H9 (cell line): ENCODE results near the gene NEK5. TPM values are rescaled to one million over a fixed set of nuclear protein-coding genes. Genes with fewer than 3 reads are reported as not detected.
"Not testable (repeated sequence)": the region's sequence is repeated elsewhere in the genome, so short reads cannot be mapped to it uniquely, and the experiment has no call there.

Experiments used
- DNase-seq: peaks from one replicate; pipeline ENCODE4 v3.0.0-alpha.2; 2017
- H2AFZ ChIP-seq: one replicate; pipeline ENCODE4 v1.6.1; 2013; ENCODE audit warnings: mild to moderate bottlenecking, low read length, control low read depth, moderate library complexity
- H2AK5ac ChIP-seq: 2 replicates; pipeline ENCODE4 v1.6.1; 2013; ENCODE audit warnings: low read length, control low read depth, mixed read lengths; ENCODE audit not compliant: insufficient read length
- H2BK120ac ChIP-seq: one replicate; pipeline ENCODE4 v1.6.1; 2013; ENCODE audit warnings: low read depth, mild to moderate bottlenecking, low read length, control low read depth, inconsistent platforms; ENCODE audit not compliant: poor library complexity, severe bottlenecking
- H2BK12ac ChIP-seq: 2 replicates; pipeline ENCODE4 v1.6.1; 2013; ENCODE audit warnings: low read length, control low read depth, mixed read lengths, low read depth; ENCODE audit not compliant: insufficient read length
- H2BK15ac ChIP-seq: 2 replicates; pipeline ENCODE4 v1.6.1; 2013; ENCODE audit warnings: low read depth, low read length, control low read depth
- H2BK20ac ChIP-seq: one replicate; pipeline ENCODE4 v1.6.1; 2013; ENCODE audit warnings: low read depth, mild to moderate bottlenecking, low read length, control low read depth, inconsistent platforms; ENCODE audit not compliant: poor library complexity, severe bottlenecking
- H2BK5ac ChIP-seq: 2 replicates; pipeline ENCODE4 v1.6.1; 2013; ENCODE audit warnings: low read length, control low read depth, mixed read lengths; ENCODE audit not compliant: insufficient read length
- H3K14ac ChIP-seq: 2 replicates; pipeline ENCODE4 v1.6.1; 2013; ENCODE audit warnings: low read length, control low read depth; ENCODE audit not compliant: insufficient read depth
- H3K18ac ChIP-seq: 2 replicates; pipeline ENCODE4 v1.6.1; 2013; ENCODE audit warnings: low read depth, mild to moderate bottlenecking, mixed read lengths, low read length, control low read depth; ENCODE audit not compliant: insufficient read length
- H3K23ac ChIP-seq: 2 replicates; pipeline ENCODE4 v1.6.1; 2013; ENCODE audit warnings: low read length, control low read depth, mixed read lengths, low read depth; ENCODE audit not compliant: insufficient read length
- H3K23me2 ChIP-seq: 2 replicates; pipeline ENCODE4 v1.6.1; 2013; ENCODE audit warnings: low read depth, mild to moderate bottlenecking, mixed read lengths, low read length, control low read depth; ENCODE audit not compliant: insufficient read length, poor library complexity, severe bottlenecking
- H3K27ac ChIP-seq: 2 replicates; pipeline ENCODE4 v1.5.1; 2013; ENCODE audit warnings: low read length, control low read depth, mixed read lengths, low read depth; ENCODE audit not compliant: insufficient read length
- H3K27me3 ChIP-seq: 2 replicates; pipeline ENCODE4 v1.6.1; 2013; ENCODE audit warnings: low read length, control low read depth, inconsistent platforms; ENCODE audit not compliant: insufficient read depth
- H3K4ac ChIP-seq: 2 replicates; pipeline ENCODE4 v1.6.1; 2013; ENCODE audit warnings: low read depth, mild to moderate bottlenecking, control low read depth, inconsistent platforms, low read length, moderate library complexity
- H3K4me1 ChIP-seq: 2 replicates; pipeline ENCODE4 v1.6.1; 2013; ENCODE audit warnings: low read length, control low read depth, inconsistent platforms; ENCODE audit not compliant: insufficient read depth
- H3K4me2 ChIP-seq: 2 replicates; pipeline ENCODE4 v1.6.1; 2013; ENCODE audit warnings: low read length, control low read depth, mixed read lengths; ENCODE audit not compliant: insufficient read length, insufficient read depth
- H3K56ac ChIP-seq: 2 replicates; pipeline ENCODE4 v1.6.1; 2013; ENCODE audit warnings: low read depth, mild to moderate bottlenecking, mixed read lengths, low read length, control low read depth; ENCODE audit not compliant: insufficient read length
- H3K79me1 ChIP-seq: 2 replicates; pipeline ENCODE4 v1.6.1; 2013; ENCODE audit warnings: low read depth, mild to moderate bottlenecking, moderate library complexity, low read length, control low read depth, inconsistent platforms; ENCODE audit not compliant: insufficient read depth, poor library complexity, severe bottlenecking
- H3K79me2 ChIP-seq: 2 replicates; pipeline ENCODE4 v1.6.1; 2013; ENCODE audit warnings: low read length, control low read depth, inconsistent platforms; ENCODE audit not compliant: insufficient read depth
- H3K9ac ChIP-seq: 2 replicates; pipeline ENCODE4 v1.6.1; 2013; ENCODE audit warnings: low read length, control low read depth, mixed read lengths; ENCODE audit not compliant: insufficient read length; ENCODE audit errors: extremely low read depth
- H3K9me3 ChIP-seq: one replicate; pipeline ENCODE4 v1.6.1; 2013; ENCODE audit warnings: low read depth, low read length, inconsistent platforms; ENCODE audit not compliant: control insufficient read depth
- H3T11ph ChIP-seq: one replicate; pipeline ENCODE4 v1.6.1; 2013; ENCODE audit warnings: mild to moderate bottlenecking, low read length, control low read depth, inconsistent platforms
- H4K20me1 ChIP-seq: one replicate; pipeline ENCODE4 v1.6.1; 2013; ENCODE audit not compliant: control insufficient read depth, insufficient read length, insufficient read depth
- H4K5ac ChIP-seq: 2 replicates; pipeline ENCODE4 v1.6.1; 2013; ENCODE audit warnings: low read depth, mild to moderate bottlenecking, mixed read lengths, low read length, control low read depth; ENCODE audit not compliant: insufficient read length
- H4K8ac ChIP-seq: replicated peaks from 2 replicates; pipeline ENCODE4 v1.6.1; 2013; ENCODE audit warnings: low read length, control low read depth, mixed read lengths, low read depth; ENCODE audit not compliant: insufficient read length
- H4K91ac ChIP-seq: 2 replicates; pipeline ENCODE4 v1.6.1; 2013; ENCODE audit warnings: low read depth, mild to moderate bottlenecking, moderate library complexity, mixed read lengths, low read length, control low read depth; ENCODE audit not compliant: insufficient read length
- H3K27ac Mint-ChIP-seq, 3 experiments: 2 replicates in 2 of 3; 3 replicates in 1 of 3; pipeline ENCODE4 v1.8.0; 2020 to 2021; ENCODE audit warnings: mixed read lengths in 3 of 3, mild to moderate bottlenecking in 1 of 3, moderate library complexity in 1 of 3
- H3K27me3 Mint-ChIP-seq: 2 replicates; pipeline ENCODE4 v1.8.0; 2021; ENCODE audit warnings: low read depth, mild to moderate bottlenecking, moderate library complexity, mixed read lengths
- H3K36me3 Mint-ChIP-seq, 3 experiments: 2 replicates in 2 of 3; 3 replicates in 1 of 3; pipeline ENCODE4 v1.8.0; 2020 to 2021; ENCODE audit warnings: low read depth in 3 of 3, mixed read lengths in 3 of 3; ENCODE audit not compliant: insufficient read depth in 1 of 3
- H3K4me1 Mint-ChIP-seq, 2 experiments: 2 replicates each; pipeline ENCODE4 v1.8.0; 2020; ENCODE audit warnings: mixed read lengths in 2 of 2
- H3K4me3 Mint-ChIP-seq, 2 experiments: 2 replicates in 1 of 2; 3 replicates in 1 of 2; pipeline ENCODE4 v1.8.0; 2020 to 2021; ENCODE audit warnings: mild to moderate bottlenecking in 2 of 2, mixed read lengths in 2 of 2, moderate library complexity in 1 of 2
- H3K9me3 Mint-ChIP-seq, 2 experiments: 2 replicates in 1 of 2; 3 replicates in 1 of 2; pipeline ENCODE4 v1.8.0; 2020; ENCODE audit warnings: mild to moderate bottlenecking in 2 of 2, mixed read lengths in 2 of 2, moderate library complexity in 1 of 2
- CTCF ChIP-seq: fragments of 200-600 bp; sonication (generic); conservative IDR thresholded peaks from 3 replicates; pipeline ENCODE4 v1.8.0; 2021; ENCODE audit warnings: antibody characterized with exemption, mild to moderate bottlenecking
- WGBS: extraction: QIAGEN DNeasy Blood & Tissue Kit; methylation state at CpG from one replicate; pipeline ENCODE4 v1.1.7; 2013; ENCODE audit warnings: missing lambda C conversion rate, low lambda C conversion rate, mixed read lengths; ENCODE audit not compliant: insufficient read length; ENCODE audit errors: extremely low coverage; 5-methylcytosine and 5-hydroxymethylcytosine counted together
- total RNA-seq: library from RNA; stranded (reverse); gene quantifications from 2 replicates; pipeline ENCODE4 v1.2.1, GENCODE V29; 2021

NEK5 gene
- total RNA-seq, 1 experiment from 2014 or later: 0.26 TPM

DNA sequence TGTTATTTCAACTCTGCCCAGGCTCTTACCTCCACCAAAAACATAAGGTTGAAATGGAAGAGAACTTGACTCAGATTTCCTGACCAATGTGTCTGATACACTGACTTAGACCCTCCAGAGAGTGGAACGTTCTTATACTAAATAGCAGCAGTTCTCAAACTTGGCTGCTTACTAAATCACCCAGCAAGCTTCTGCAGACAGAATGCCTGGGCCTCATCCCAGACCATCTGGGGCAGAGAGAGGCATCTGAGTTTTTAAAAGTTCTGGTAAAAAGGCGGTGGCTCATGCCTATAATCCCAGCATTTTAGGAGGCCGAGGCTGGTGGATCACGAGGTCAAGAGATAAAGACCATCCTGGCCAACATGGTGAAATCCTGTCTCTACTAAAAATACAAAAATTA, 46.3 kb downstream of the NEK5 start:
- Histone ChIP-seq H2BK12ac (no peak overlapping the region), H3K23ac (no peak overlapping the region), H2BK120ac (no peak overlapping the region), H3T11ph (no peak overlapping the region), H4K8ac (no peak overlapping the region), H2BK20ac (no peak overlapping the region), H3K27ac (no peak overlapping the region), H4K5ac (no peak overlapping the region), H4K20me1 (no peaks in the 10 kb centered on the region), H2BK15ac (no peak overlapping the region), H3K4me1 (no peaks in the 10 kb centered on the region), H2AFZ (no peak overlapping the region), H3K9me3 (no peaks in the 10 kb centered on the region), H3K79me1 (no peaks in the 10 kb centered on the region), H3K79me2 (no peaks in the 10 kb centered on the region), H2BK5ac (no peak overlapping the region), H3K27me3 (no peaks in the 10 kb centered on the region), H3K4me2 (no peak overlapping the region), H3K56ac (no peak overlapping the region), H2AK5ac (no peak overlapping the region), H3K18ac (no peak overlapping the region), H3K9ac (no peak overlapping the region), H3K14ac (no peak overlapping the region), H3K4ac (no peak overlapping the region), H3K23me2 (no peaks in the 10 kb centered on the region), H4K91ac (no peak overlapping the region)
- Mint-ChIP-seq H3K4me1 (no peaks in the 10 kb centered on the region), H3K36me3 (peaks cover 0 to 6% (median 0%) of the 10 kb centered on the region in 3 experiments; a peak in 4 of 7 replicates), H3K9me3 (peaks cover 4 to 5% of the 10 kb centered on the region in 2 experiments; a peak in 2 of 5 replicates), H3K27me3 (no peaks in the 10 kb centered on the region), H3K4me3 (no peak overlapping the region), H3K27ac (no peak overlapping the region)
- WGBS: no CpG with 5 or more reads among the region's 4 CpGs
- TF ChIP-seq CTCF: no peak
- no peak for DNase-seq

- H2BK12ac ChIP-seq, H3K27me3 Mint-ChIP-seq, H4K5ac ChIP-seq, H2BK20ac ChIP-seq, H3K23ac ChIP-seq, H2AFZ ChIP-seq, H3T11ph ChIP-seq, H3K4me3 Mint-ChIP-seq, H4K20me1 ChIP-seq, H3K79me2 ChIP-seq, H3K9me3 Mint-ChIP-seq, H3K9me3 ChIP-seq, H3K23me2 ChIP-seq, H3K27me3 ChIP-seq, H3K4me1 Mint-ChIP-seq, H4K91ac ChIP-seq, H3K14ac ChIP-seq, H3K56ac ChIP-seq, H3K27ac ChIP-seq, H2BK15ac ChIP-seq, H2AK5ac ChIP-seq, H2BK5ac ChIP-seq, H3K27ac Mint-ChIP-seq, H3K4me1 ChIP-seq, H3K4me2 ChIP-seq, H3K9ac ChIP-seq, H2BK120ac ChIP-seq, H3K18ac ChIP-seq, H3K4ac ChIP-seq, H4K8ac ChIP-seq, DNase-seq, H3K36me3 Mint-ChIP-seq, H3K79me1 ChIP-seq: not testable (repeated sequence)
- no CpG with 5 or more reads among the region's 36 CpGs for WGBS
These were observed 49.0 kb downstream of the NEK5 start for GRCh38 chr13:52079891-52080290.
